ENCODE data around the gene PDCD10.

The PDCD10 gene

GRCh38 chr3:167723025-167723512 lies 11.6 kb downstream of the PDCD10 start:
- no peak for TF ChIP-seq CTCF (IDR thresholded peaks at IDR 0.05; ENCODE audit: low read depth, low read length)
- Histone ChIP-seq H3K36me3 (peaks cover 10% of the 10 kb centered on the region), H3K4me3 (ENCODE audit: low read depth, low read length) (no peak overlapping the region), H3K9me3 (no peaks in the 10 kb centered on the region), H3K27me3 (no peaks in the 10 kb centered on the region), H3K4me1 (no peaks in the 10 kb centered on the region)
- no peak for DNase-seq

- Histone ChIP-seq H3K27me3 (no peaks in the 10 kb centered on the region), H3K4me1 (no peaks in the 10 kb centered on the region), H3K36me3 (peaks cover 17% of the 10 kb centered on the region), H3K9me3 (no peaks in the 10 kb centered on the region), H3K4me3 (ENCODE audit: low read depth, low read length) (no peak overlapping the region)
- DNase-seq = no peak
- no peak for TF ChIP-seq CTCF (IDR thresholded peaks at IDR 0.05; ENCODE audit: low read depth, low read length)
These were observed 16.1 kb downstream of the PDCD10 start for GRCh38 chr3:167718582-167718981.

- no peaks in the 10 kb centered on the region for H3K9me3 ChIP-seq
- no peaks in the 10 kb centered on the region for H3K4me1 ChIP-seq
- H3K27me3 ChIP-seq = no peaks in the 10 kb centered on the region
- DNase-seq = no peak
- TF ChIP-seq CTCF (IDR thresholded peaks at IDR 0.05; ENCODE audit: low read depth, low read length) = no peak
- H3K36me3 ChIP-seq = peaks cover 17% of the 10 kb centered on the region
- no peak overlapping the region for H3K4me3 ChIP-seq (ENCODE audit: low read depth, low read length)
These were observed 17.8 kb downstream of the PDCD10 start for GRCh38 chr3:167716920-167717319.

GRCh38 chr3:167714871-167715270 lies 19.8 kb downstream of the PDCD10 start:
- H3K4me1 ChIP-seq = no peaks in the 10 kb centered on the region
- DNase-seq = no peak
- H3K9me3 ChIP-seq = no peaks in the 10 kb centered on the region
- TF ChIP-seq CTCF (IDR thresholded peaks at IDR 0.05; ENCODE audit: low read depth, low read length) = no peak
- H3K4me3 ChIP-seq (ENCODE audit: low read depth, low read length) = no peak overlapping the region
- peaks cover 20% of the 10 kb centered on the region for H3K36me3 ChIP-seq
- no peaks in the 10 kb centered on the region for H3K27me3 ChIP-seq

GRCh38 chr3:167712445-167712844 lies 22.2 kb downstream of the PDCD10 start:
- H3K36me3 ChIP-seq = peaks cover 12% of the 10 kb centered on the region
- H3K9me3 ChIP-seq = no peaks in the 10 kb centered on the region
- no peak for TF ChIP-seq CTCF (IDR thresholded peaks at IDR 0.05; ENCODE audit: low read depth, low read length)
- H3K4me1 ChIP-seq = no peaks in the 10 kb centered on the region
- no peaks in the 10 kb centered on the region for H3K27me3 ChIP-seq
- H3K4me3 ChIP-seq (ENCODE audit: low read depth, low read length) = no peak overlapping the region
- no peak for DNase-seq

GRCh38 chr3:167711439-167711838 lies 23.3 kb downstream of the PDCD10 start:
- Histone ChIP-seq H3K4me3 (ENCODE audit: low read depth, low read length) (no peak overlapping the region), H3K27me3 (no peaks in the 10 kb centered on the region), H3K36me3 (peaks cover 8% of the 10 kb centered on the region), H3K4me1 (no peaks in the 10 kb centered on the region), H3K9me3 (no peaks in the 10 kb centered on the region)
- TF ChIP-seq CTCF (IDR thresholded peaks at IDR 0.05; ENCODE audit: low read depth, low read length) = no peak
- DNase-seq = no peak
